ENCODE measurements around the gene ZNF398. TPM values are rescaled to one million over a fixed set of nuclear protein-coding genes. Genes with fewer than 3 reads are reported as not detected.

ZNF398 gene
- total and polyA plus RNA-seq, 11 donors = 2.1 to 14.4 (median 8.4) TPM

- Histone ChIP-seq H3K4me1 (no peaks in the 10 kb centered on the region), H3K27me3 (no peaks in the 10 kb centered on the region), H3K4me3 (no peak overlapping the region), H3K9me3 (no peaks in the 10 kb centered on the region), H3K27ac (no peak overlapping the region), H3K36me3 (peaks cover 0 to 99% (median 93%) of the 10 kb centered on the region in 9 donors)
- 80 to 94% (median 86%) methylated on average over 10 of the region's 10 CpGs for WGBS, 4 donors
- TF ChIP-seq POLR2A (IDR thresholded peaks at IDR 0.05) = no peak
- TF ChIP-seq CTCF (IDR thresholded peaks at IDR 0.05) = no peak
- no peak for ATAC-seq
- intact Hi-C loops (cut with DNase I) = no loop called here
- no peak for DNase-seq
These were observed 71.5 kb downstream of the ZNF398 start for GRCh38 chr7:149218469-149219420.

DNA sequence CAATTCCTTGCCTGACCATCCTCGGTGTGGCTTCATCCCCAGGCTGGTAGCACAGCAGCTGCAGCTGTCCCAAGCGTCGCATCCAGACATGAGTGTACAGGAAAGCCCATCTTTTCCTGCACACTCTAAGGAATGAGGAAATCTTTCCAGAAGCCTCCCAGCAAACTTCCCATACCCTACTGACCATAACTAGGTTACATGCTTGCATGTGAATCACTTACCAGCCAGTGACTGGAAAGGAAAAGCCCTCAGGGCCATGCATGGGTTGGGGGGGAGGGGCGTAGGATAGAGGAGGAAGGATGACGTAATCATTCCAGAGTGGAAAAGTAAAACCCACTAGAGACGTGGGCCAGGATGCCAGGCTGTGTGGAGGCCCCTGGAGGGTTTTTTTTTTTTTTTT lies 73.3 kb downstream of the ZNF398 start:
- H3K4me1 ChIP-seq = no peaks in the 10 kb centered on the region
- H3K9me3 ChIP-seq = no peaks in the 10 kb centered on the region
- H3K4me3 ChIP-seq = no peak overlapping the region
- intact Hi-C loops (cut with DNase I) = no loop called here
- peaks cover 0 to 96% (median 89%) of the 10 kb centered on the region in 9 donors for H3K36me3 ChIP-seq
- no peak for ATAC-seq
- no peak for DNase-seq
- WGBS, 4 donors = 70 to 80% (median 73%) methylated on average over 6 of the region's 6 CpGs
- TF ChIP-seq POLR2A (IDR thresholded peaks at IDR 0.05) (no peak), CTCF (IDR thresholded peaks at IDR 0.05) (no peak)
- no peaks in the 10 kb centered on the region for H3K27me3 ChIP-seq
- no peak overlapping the region for H3K27ac ChIP-seq

DNA sequence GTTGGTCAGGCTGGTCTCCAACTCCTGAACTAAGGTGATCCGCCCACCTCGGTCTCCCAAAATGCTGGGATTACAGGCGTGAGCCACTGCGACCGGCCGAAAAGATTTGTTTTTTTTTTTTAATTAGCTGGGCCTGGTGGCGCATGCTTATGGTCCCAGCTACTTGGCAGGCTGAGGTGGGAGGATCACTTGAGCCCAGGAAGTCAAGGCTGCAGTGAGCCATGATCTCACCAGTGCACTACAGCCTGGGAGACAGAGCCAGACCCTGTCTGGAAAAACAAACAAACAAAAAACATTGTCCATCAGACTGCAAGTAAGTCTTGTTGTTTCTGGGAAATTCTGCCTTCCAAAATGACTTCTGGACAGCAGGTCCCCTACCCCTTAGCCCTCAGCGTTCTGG lies 75.9 kb downstream of the ZNF398 start:
- H3K4me1 ChIP-seq = no peaks in the 10 kb centered on the region
- DNase-seq (no peak), ATAC-seq (no peak)
- no peaks in the 10 kb centered on the region for H3K27me3 ChIP-seq
- no peaks in the 10 kb centered on the region for H3K9me3 ChIP-seq
- no peak overlapping the region for H3K27ac ChIP-seq
- H3K4me3 ChIP-seq = no peak overlapping the region
- TF ChIP-seq CTCF (IDR thresholded peaks at IDR 0.05) (no peak), POLR2A (IDR thresholded peaks at IDR 0.05) (no peak)
- intact Hi-C loops (cut with DNase I) = no loop called here
- WGBS, 4 donors = 94 to 96% (median 95%) methylated on average over 8 of the region's 8 CpGs
- H3K36me3 ChIP-seq = peaks cover 0 to 74% (median 67%) of the 10 kb centered on the region in 9 donors

GRCh38 chr7:149223761-149224160 lies 76.5 kb downstream of the ZNF398 start:
- Histone ChIP-seq H3K27me3 (no peaks in the 10 kb centered on the region), H3K4me1 (no peaks in the 10 kb centered on the region), H3K4me3 (no peak overlapping the region), H3K36me3 (peaks cover 0 to 68% (median 61%) of the 10 kb centered on the region in 9 donors), H3K9me3 (no peaks in the 10 kb centered on the region), H3K27ac (no peak overlapping the region)
- no peak for DNase-seq
- no peak for ATAC-seq
- WGBS, 4 donors = 93 to 98% (median 97%) methylated on average over 7 to 39 of the region's 39 CpGs
- TF ChIP-seq POLR2A (IDR thresholded peaks at IDR 0.05) = no peak
- no peak for TF ChIP-seq CTCF (IDR thresholded peaks at IDR 0.05)
- intact Hi-C loops (cut with DNase I) = no loop called here
